ENCODE data around the gene HSF2BP.

DNA sequence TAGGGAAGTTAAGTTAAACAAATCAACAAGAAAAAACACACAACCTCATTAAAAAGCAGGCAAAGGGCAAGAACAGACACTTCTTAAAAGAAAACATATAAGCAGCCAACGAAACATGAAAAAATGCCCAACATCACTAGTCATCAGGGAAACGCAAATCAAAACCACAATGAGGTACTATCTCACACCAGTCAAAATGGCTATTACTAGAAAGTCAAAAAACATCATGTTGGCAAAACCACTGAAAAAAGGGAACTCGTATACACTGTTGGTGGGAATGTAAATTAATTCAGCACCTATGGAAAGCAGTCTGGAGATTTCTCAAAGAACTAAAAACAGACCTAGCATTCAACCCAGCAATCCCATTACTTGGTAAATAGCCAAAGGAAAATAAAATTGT, 51.1 kb downstream of the HSF2BP start:
- TF ChIP-seq EZH2 (IDR thresholded peaks at IDR 0.05; ENCODE audit: low read depth), result no peak
- TF ChIP-seq, protein P1, sequence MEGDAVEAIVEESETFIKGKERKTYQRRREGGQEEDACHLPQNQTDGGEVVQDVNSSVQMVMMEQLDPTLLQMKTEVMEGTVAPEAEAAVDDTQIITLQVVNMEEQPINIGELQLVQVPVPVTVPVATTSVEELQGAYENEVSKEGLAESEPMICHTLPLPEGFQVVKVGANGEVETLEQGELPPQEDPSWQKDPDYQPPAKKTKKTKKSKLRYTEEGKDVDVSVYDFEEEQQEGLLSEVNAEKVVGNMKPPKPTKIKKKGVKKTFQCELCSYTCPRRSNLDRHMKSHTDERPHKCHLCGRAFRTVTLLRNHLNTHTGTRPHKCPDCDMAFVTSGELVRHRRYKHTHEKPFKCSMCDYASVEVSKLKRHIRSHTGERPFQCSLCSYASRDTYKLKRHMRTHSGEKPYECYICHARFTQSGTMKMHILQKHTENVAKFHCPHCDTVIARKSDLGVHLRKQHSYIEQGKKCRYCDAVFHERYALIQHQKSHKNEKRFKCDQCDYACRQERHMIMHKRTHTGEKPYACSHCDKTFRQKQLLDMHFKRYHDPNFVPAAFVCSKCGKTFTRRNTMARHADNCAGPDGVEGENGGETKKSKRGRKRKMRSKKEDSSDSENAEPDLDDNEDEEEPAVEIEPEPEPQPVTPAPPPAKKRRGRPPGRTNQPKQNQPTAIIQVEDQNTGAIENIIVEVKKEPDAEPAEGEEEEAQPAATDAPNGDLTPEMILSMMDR (conservative IDR thresholded peaks at IDR 0.05), result no peak

Data from PC-9 (cell line).